LNCAP (cell line): Measurements from ENCODE around the gene ATIC.

Source experiments
- CTCF ChIP-seq: fragments of 450-650 bp; IDR thresholded peaks from 2 replicates; pipeline ENCODE4 v1.5.1; 2017; ENCODE audit warnings: mild to moderate bottlenecking

Gene ATIC

GRCh38 chr2:215272918-215273317 lies 38.9 kb upstream of the ATIC start:
- no peak for TF ChIP-seq CTCF

- TF ChIP-seq CTCF, result no peak
Observed at GRCh38 chr2:215274829-215275228, 37.0 kb upstream of the ATIC start.

- no peak for TF ChIP-seq CTCF
Observed at GRCh38 chr2:215275824-215276223, 36.0 kb upstream of the ATIC start.

- TF ChIP-seq CTCF, result no peak
Observed at GRCh38 chr2:215277944-215278343, 33.9 kb upstream of the ATIC start.

GRCh38 chr2:215280326-215280725 lies 31.5 kb upstream of the ATIC start:
- no peak for TF ChIP-seq CTCF

GRCh38 chr2:215283221-215283620 lies 28.6 kb upstream of the ATIC start:
- TF ChIP-seq CTCF, result no peak

- no peak for TF ChIP-seq CTCF
Observed at GRCh38 chr2:215286309-215286708, 25.6 kb upstream of the ATIC start.

GRCh38 chr2:215288112-215288815 lies 23.6 kb upstream of the ATIC start:
- no peak for TF ChIP-seq CTCF
